GM23248 (cell line): Measurements from ENCODE around the gene NISCH.

Source experiments
- EZH2 ChIP-seq: fragments of 200-600 bp; sonication (generic); IDR thresholded peaks from 2 replicates; pipeline ENCODE4 v1.6.1; 2018; ENCODE audit warnings: antibody characterized with exemption, mild to moderate bottlenecking; ENCODE audit not compliant: insufficient read depth, poor library complexity, severe bottlenecking
- EZH2phosphoT487 ChIP-seq: fragments of 200-600 bp; sonication (generic); IDR thresholded peaks from 2 replicates; pipeline ENCODE4 v1.6.1; 2018; ENCODE audit warnings: antibody characterized with exemption, moderate library complexity, mild to moderate bottlenecking, low read depth; ENCODE audit not compliant: insufficient read depth

DNA sequence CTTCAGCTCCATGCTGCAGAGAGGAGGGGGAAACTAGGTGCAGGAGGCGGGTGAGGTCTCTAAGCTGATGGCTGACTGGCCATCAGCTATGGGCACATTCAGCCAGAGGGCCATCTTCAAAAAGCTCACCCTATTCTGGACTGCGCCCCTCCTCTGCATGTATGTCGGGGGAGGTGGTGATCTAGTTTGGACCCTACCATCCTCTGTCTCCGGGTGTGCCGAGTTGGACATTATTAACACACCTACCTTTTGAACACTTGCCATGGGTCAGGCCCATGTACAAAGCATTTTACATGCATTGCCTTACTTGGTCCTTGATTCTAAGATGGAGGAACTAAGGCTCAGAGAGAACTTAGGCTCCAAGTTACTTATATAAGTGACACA lies 1.4 kb downstream of the NISCH start:
- TF ChIP-seq EZH2phosphoT487 (no peak), EZH2 (no peak)
